Measurements from ENCODE around the gene B3GLCT. TPM values are rescaled to one million over a fixed set of nuclear protein-coding genes. Genes with fewer than 3 reads are reported as not detected.

B3GLCT gene
- total RNA-seq, 4 donors from 2014 or later = 5.4 to 14.1 (median 6.6) TPM

GRCh38 chr13:31248361-31248760 is 48.6 kb downstream of the B3GLCT start:
- no peaks in the 10 kb centered on the region for H3K27me3 ChIP-seq
- no peak for DNase-seq (ENCODE audit: low spot score in 2 of 2)
- no peaks in the 10 kb centered on the region for H3K4me1 ChIP-seq
- peaks cover 0 to 11% (median 0%) of the 10 kb centered on the region in 3 donors for H3K36me3 ChIP-seq
- no peaks in the 10 kb centered on the region for H3K9me3 ChIP-seq
- no peak for TF ChIP-seq POLR2A (IDR thresholded peaks at IDR 0.05)
- no peak for TF ChIP-seq CTCF (IDR thresholded peaks at IDR 0.05)
- no peak for TF ChIP-seq EP300 (IDR thresholded peaks at IDR 0.05)
- H3K27ac ChIP-seq = no peak overlapping the region
- WGBS, 2 donors = 79 to 81% methylated on average over 3 of the region's 3 CpGs
- H3K4me3 ChIP-seq = no peak overlapping the region

DNA sequence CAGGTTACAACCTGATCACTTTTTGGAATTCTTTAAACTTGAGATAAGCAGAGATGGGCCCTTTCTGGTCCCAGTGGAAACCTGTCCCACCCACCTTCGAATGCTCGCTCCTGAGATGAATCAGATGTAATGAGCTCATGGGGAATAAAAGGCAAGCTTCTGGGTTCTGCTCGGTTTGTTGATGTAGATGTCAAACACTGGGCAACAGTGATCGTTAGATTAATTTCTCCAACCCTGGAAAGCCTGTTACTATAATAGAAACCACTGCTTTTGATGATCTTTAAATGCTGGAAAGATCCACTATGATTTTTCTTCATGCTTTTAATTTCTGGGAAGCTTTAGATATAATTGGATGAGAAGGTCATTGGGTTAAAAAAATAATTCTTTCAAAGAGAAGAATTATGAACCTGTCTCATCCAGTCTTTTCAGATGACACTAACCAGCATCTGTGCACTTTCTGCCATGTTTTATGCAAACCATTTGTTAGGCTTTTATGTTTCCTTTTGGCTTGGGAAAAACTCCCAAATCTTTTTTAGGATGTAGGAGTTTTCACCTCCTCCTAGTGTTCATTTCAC is 49.3 kb downstream of the B3GLCT start:
- Histone ChIP-seq H3K27me3 (no peaks in the 10 kb centered on the region), H3K4me3 (no peak overlapping the region), H3K36me3 (peaks cover 0 to 11% (median 0%) of the 10 kb centered on the region in 3 donors), H3K4me1 (no peaks in the 10 kb centered on the region), H3K9me3 (no peaks in the 10 kb centered on the region), H3K27ac (no peak overlapping the region)
- 57 to 73% methylated on average over 4 of the region's 4 CpGs for WGBS, 2 donors
- DNase-seq (ENCODE audit: low spot score in 2 of 2) = no peak
- TF ChIP-seq POLR2A (IDR thresholded peaks at IDR 0.05) (no peak), EP300 (IDR thresholded peaks at IDR 0.05) (no peak)

DNA sequence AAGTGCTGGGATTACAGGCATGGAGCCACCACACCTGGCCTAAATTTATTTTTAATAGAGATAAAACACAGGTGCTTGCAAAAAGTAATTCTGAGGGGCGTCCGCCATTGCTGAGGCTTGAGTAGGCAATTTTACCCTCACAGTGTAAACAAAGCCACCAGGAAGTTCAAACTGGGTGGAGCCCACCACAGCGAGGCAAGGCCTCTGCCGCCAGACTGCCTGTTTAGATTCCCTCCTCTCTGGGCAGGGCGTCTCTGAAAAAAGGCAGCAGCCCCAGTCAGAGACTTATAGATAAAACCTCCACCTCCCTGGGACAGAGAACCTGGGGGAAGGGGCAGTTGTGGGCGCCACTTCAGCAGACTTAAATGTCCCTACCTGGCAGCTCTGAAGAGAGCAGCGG is 50.7 kb downstream of the B3GLCT start:
- Histone ChIP-seq H3K27ac (no peak overlapping the region), H3K4me3 (no peak overlapping the region), H3K9me3 (peaks cover 0 to 10% (median 0%) of the 10 kb centered on the region in 4 donors), H3K4me1 (no peaks in the 10 kb centered on the region), H3K27me3 (no peaks in the 10 kb centered on the region), H3K36me3 (peaks cover 0 to 11% (median 0%) of the 10 kb centered on the region in 3 donors)
- no peak for TF ChIP-seq CTCF (IDR thresholded peaks at IDR 0.05)
- TF ChIP-seq POLR2A (IDR thresholded peaks at IDR 0.05) = no peak
- TF ChIP-seq EP300 (IDR thresholded peaks at IDR 0.05) = no peak
- 87% methylated on average over 5 to 7 of the region's 7 CpGs for WGBS, 2 donors
- no peak for DNase-seq (ENCODE audit: low spot score in 2 of 2)

DNA sequence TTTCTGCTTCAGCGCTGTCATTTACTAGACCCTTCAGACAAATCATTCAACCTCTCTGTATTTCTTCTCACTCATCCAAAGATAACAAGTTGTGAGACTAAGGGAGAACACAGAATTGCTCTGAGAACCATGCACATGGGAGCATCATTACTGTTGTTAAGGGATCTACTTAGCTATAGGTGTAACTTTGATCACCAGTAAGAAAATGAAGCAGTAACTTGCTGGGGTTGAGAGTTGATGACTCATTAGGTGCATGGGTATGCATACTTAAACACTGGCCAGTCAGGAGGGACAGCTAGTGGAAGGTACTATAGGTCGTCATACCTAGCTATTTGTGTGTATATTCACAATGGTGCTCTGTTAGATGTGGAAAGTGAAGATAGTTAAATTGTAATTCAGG is 61.5 kb downstream of the B3GLCT start:
- peaks cover 0 to 50% (median 0%) of the 10 kb centered on the region in 3 donors for H3K36me3 ChIP-seq
- no peak overlapping the region for H3K27ac ChIP-seq
- no peaks in the 10 kb centered on the region for H3K4me1 ChIP-seq
- 91% methylated on average over 2 of the region's 2 CpGs for WGBS, 2 donors
- H3K4me3 ChIP-seq = no peak overlapping the region
- H3K27me3 ChIP-seq = no peaks in the 10 kb centered on the region
- no peak for DNase-seq (ENCODE audit: low spot score in 2 of 2)
- H3K9me3 ChIP-seq = peaks cover 0 to 33% (median 0%) of the 10 kb centered on the region in 4 donors
- no peak for TF ChIP-seq EP300 (IDR thresholded peaks at IDR 0.05)
- no peak for TF ChIP-seq POLR2A (IDR thresholded peaks at IDR 0.05)
- TF ChIP-seq CTCF (IDR thresholded peaks at IDR 0.05) = no peak

GRCh38 chr13:31263346-31263745 is 63.6 kb downstream of the B3GLCT start:
- WGBS, 2 donors = 100% methylated on average over 1 of the region's 1 CpG
- TF ChIP-seq CTCF (IDR thresholded peaks at IDR 0.05) (no peak), EP300 (IDR thresholded peaks at IDR 0.05) (no peak), POLR2A (IDR thresholded peaks at IDR 0.05) (no peak)
- no peak for DNase-seq (ENCODE audit: low spot score in 2 of 2)

More at GRCh38 chr13:31263346-31263745, 63.6 kb downstream of the B3GLCT start:
- Histone ChIP-seq H3K4me3 (no peak overlapping the region), H3K9me3 (peaks cover 0 to 12% (median 0%) of the 10 kb centered on the region in 4 donors), H3K27ac (no peak overlapping the region), H3K27me3 (no peaks in the 10 kb centered on the region), H3K36me3 (peaks cover 0 to 50% (median 0%) of the 10 kb centered on the region in 3 donors), H3K4me1 (no peaks in the 10 kb centered on the region)

Measured in tibial nerve (tissue), 4 donors.